A204.1 (cell line): ENCODE results near the gene CD46.
"Not testable (repeated sequence)": the region's sequence is repeated elsewhere in the genome, so short reads cannot be mapped to it uniquely, and the experiment has no call there.

Experiments used
- FAIRE-seq: peaks from 2 replicates; lab custom pipeline; 2012; peaks lifted over from hg19 to GRCh38; lab: Jason Lieb, UNC

The CD46 gene

DNA sequence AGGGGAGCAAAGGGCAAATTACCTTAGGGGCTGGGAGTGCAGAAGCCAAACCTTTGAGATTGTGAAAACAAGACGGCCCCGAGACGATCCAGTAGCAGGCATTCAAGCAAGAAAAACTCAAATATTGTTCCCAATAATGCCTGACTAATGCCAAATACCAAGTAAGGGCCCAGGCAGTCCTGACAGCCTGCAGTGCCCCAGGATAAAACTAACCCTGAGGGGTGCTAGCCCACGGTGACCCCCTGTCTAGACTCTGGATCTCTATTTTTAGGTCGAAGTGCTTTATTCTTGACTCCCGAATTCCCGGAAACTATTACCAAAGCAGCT is 428 bp upstream of the CD46 start:
- not testable (repeated sequence) for FAIRE-seq

DNA sequence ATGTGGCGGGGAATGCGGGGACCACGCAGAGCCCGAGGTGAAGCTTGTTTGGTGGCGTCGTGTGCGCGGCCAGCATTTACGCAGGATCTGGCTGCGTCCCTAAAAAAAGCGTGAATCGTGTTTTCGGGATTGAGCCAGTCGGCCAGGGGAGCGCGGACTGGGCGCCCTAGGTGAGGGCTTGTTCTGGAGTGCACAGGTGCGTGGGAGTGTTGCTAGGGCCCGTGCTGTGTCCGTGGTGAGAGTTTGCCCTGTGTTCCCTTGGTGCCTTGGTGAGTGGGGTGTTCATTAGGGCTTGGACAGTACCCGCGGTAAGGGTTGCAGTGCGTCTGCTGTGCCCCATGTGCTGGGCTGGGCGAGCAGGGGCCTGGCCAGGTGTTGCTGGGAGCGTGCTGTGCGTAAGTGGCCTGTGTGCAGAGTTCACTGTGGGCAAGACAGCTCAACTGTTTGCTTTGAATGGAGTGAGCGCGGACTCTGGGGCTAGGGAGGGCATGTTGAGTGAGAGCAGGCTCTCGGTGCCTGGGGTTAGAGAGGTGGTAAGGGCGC is 673 bp downstream of the CD46 start:
- FAIRE-seq: no peak

DNA sequence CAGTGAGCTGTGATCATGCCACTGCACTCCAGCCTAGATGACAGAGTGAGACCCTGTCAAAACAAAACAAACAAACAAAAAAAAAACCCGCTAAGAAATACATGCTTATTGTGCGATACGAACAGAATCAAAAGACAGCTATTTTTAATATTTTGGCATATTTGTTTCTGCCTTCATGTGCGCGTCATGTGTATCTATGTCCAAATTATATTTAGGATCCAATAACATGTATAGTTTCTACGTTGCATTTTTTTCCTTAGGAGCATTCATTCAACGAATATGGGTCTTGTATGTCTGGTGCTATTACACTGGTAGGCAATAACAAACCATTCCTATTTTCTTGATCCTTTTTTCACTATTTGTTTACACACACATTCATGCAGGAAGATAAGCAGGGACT is 1.8 kb downstream of the CD46 start:
- FAIRE-seq: no peak

DNA sequence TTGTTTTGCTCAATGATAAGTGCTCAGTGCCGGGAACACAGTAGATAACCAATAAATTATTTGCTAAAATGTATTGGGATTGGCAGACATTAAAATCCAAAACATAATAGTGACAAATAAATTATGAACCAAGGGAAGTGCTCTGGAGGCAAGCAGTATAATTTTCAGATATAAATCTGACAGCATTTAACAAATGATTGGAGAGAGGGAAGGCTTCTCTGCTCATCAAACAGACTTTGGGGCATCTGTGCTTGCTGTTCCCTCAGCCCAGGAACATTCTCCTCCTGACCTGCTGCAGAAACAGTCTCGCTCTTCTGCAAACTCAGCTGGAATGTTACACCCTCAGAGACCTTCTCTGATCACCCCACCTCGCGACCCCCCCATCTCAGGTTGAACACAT is 2.2 kb downstream of the CD46 start:
- no peak for FAIRE-seq

DNA sequence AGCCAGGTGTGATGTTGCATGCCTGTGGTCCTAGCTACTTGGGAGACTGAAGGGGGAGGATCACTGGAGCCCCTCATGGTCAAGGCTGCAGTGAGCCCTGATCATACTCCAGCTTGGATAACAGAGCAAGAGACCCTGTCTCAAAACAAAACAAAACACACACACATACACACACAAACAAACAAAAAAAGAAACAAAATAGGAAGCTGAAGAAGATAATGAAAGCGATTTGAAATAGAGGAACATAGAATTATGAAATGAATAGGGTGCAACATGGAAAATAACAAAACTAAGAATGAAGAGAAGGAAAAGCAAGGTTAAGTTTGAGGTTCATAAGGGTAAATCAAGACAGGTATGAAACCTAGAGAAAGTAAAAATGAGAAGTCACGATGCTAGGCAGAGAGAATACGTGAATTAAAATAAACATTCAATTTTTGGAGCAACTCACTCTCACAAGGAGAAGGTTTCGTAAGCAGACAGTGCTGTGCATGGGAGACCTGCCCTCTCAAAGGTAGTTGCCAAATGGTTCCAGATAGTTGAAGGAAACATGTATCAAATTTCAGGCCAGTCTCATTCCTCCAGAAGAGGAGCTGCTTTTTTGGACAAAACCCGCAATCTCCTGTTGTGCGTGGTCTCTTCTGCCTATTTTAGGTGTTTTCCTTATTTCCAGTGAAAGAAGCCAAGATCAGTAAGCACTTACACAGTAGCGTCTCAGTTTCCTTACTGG is 3.3 kb downstream of the CD46 start:
- FAIRE-seq: no peak

DNA sequence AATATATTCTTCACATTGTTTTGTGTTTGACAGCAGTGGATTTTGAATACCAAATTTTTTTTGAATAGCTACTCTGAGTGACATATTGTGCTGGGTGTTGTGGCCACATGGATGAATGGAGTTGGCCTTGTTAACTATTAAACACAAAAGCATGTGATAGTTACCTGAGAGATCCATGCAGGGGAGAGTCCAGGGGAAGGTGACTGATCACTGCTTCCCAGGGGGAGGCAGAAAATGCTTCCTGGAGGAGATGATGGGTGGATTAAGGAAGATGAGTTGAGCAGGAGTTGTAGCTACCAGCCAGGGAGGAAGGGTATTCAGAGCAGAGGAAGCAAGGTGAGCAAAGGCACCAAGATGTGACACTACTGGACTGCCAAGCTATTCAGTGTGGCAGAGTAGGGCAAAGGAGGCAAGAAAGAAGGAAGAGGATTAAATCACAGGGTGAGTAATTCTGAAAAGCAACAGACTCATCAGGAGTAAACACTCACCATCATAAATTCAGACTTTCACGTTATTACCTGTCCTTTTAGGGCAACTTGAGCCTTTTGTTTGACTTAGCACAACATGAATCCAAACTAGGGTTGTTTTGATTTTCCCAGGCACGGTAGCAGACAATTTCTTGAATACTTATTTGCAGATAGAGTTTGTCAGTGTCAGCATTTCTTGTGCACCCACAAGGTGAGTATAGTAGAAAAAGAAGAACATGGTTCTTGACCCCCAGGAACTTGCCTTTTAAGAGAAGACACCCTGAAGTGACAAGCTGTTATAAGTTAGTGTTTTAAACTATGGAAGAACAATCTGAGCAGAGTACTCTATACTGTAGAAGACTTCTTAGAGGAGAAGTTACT is 4.2 kb downstream of the CD46 start:
- no peak for FAIRE-seq

DNA sequence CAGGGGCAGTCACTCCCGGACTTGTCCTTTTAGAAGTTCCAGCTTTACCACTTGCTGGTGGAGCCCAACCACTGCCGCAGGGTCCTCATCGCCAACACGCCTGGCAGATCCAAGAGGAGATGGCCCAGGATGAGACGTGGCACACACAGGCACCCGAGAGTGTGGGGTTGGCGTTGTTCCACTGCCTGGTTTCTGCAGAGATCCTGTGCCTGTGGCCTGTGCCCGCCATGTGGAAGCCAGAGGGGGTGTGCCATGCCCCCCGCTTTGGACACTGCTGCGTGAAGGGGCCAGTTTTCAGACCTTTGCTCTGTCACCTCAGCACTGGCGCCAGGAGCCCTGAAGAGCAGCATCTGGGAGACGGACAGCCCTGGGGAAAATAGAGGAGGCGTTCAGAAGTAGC is 10.8 kb downstream of the CD46 start:
- no peak for FAIRE-seq

DNA sequence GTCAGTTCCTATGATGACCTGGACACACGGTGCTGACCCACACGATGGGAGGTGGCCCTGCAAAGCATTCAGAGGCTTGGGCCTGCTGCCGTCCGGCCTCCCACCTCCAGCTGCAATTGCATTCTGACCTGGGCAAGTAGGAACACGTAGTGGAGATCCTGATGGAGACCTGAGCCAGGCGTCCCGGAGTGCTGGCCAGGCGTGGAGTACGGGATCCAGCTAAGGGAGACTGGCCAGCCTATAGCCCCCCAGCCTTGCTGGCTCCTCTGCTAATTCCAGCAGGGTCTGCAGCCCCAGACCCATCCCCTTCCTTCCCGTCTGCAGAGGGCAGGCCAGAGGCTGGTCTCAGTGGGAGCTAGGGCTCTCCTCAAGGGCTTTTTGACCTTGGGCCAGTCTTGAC is 11.2 kb downstream of the CD46 start:
- no peak for FAIRE-seq

DNA sequence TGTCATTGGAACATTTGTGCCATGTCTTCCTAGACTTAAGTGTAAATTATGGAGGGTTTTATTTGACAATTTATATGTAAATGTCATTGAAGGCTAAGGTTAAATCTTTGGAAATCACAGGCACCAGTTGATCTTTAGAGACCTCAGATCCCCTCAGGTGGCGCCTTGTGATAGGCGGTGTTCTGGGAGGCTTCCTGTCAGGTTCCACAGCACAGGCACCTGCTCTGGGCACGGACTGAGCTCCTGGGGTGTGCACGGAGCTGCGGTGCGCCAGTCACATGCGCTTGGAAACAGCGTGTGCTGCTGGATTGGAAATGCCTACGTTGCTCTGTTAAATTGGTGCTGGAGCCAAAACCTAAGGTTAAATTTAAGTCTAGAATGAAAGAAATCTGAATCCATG is 12.1 kb downstream of the CD46 start:
- no peak for FAIRE-seq

DNA sequence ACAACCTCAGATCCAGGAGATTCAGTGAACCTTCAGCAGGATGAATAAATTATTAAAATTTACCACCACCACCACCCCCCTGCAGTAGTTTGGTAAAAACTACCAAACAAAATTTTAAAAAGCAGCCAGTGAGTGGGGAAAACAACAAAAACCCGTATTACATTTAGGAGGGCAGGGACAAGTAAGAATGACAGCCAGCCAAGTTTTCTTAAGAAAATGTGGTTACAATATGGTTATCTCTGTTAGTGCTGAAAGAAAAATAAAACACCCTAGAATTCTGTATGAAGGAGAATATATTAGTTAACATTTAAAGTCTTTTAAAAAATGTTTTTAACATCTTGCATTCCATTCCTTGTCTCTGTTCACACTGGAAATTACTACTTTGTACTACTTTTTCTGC is 14.7 kb downstream of the CD46 start:
- FAIRE-seq: no peak

DNA sequence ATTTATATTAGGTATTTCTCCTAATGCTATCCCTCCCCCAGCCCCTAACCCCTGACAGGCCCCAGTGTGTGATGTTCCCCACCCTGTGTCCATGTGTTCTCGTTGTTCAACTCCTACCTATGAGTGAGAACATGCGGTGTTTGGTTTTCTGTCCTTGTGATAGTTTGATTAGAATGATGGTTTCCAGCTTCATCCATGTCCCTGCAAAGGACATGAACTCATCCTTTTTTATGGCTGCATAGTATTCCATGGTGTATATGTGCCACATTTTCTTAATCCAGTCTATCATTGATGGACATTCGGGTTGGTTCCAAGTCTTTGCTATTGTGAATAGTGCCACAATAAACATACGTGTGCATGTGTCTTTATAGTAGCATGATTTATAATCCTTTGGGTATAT is 18.7 kb downstream of the CD46 start:
- FAIRE-seq: not testable (repeated sequence)

DNA sequence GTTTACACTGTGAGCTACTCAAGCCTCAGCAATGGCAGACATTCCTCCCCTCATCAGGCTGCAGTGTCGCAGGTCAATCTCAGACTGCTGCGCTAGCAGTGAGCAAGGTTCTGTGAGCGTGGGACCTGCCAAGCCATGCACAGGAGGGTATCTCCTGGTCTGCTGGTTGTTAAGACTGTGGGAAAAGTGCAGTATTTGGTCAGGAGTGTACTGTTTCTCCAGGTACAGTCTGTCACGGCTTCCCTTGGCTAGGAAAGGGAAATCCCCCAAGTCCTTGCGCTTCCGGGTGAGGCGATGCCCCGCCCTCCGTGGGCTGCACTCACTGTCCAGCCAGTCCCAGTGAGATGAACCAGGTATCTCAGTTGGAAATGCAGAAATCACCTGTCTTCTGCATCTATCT is 24.2 kb downstream of the CD46 start:
- not testable (repeated sequence) for FAIRE-seq

DNA sequence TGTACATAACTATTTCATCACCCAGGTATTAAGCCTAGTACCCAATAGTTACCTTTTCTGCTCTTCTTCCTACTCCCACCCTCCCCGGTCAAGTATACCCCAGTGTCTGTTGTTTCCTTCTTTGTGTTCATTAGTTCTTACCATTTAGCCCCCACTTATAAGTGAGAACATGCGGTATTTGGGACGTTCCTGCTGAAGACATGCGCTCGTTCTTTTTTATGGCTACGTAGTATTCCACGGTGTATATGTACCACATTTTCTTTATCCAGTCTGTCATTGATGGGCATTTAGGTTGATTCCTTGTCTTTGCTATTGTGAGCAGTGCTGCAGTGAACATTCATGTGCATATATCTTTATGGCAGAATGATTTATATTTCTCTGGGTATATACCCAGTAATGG is 25.6 kb downstream of the CD46 start:
- FAIRE-seq: not testable (repeated sequence)

DNA sequence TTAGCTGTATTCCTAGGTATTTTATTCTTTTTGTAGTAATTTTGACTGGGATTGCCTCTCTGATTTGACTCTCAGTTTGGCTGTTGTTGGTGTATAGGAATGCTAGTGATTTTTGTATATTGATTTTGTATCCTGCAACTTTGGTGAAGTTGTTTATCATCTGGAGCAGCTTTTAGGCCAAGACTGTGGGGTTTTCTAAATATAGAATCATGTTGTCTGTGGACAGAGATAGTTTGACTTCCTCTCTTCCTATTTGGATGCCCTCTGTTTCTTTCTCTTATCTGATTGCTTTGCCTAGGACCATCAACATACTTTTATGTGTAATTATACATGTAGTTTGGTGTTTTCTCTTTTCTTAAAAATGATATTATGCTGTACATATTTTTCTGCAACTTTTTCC is 27.2 kb downstream of the CD46 start:
- no peak for FAIRE-seq

DNA sequence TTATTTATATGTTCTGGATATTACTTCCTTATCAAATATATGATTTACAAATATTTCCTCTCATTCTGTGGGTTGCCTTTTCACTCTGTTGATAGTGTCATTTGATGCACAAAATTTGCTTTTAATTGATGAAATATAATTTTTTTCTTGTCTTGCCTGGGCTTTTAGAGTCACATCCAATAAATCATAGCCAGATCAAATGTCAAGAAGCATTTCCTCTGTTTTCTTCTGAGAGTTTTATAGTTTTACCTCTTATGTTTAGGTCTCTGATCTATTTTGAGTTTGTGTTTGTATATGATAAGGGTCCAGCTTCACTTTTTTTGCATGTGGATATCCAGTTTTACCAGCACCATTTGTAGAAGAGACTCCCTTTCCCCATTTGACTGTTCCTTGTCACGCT is 29.5 kb downstream of the CD46 start:
- no peak for FAIRE-seq

DNA sequence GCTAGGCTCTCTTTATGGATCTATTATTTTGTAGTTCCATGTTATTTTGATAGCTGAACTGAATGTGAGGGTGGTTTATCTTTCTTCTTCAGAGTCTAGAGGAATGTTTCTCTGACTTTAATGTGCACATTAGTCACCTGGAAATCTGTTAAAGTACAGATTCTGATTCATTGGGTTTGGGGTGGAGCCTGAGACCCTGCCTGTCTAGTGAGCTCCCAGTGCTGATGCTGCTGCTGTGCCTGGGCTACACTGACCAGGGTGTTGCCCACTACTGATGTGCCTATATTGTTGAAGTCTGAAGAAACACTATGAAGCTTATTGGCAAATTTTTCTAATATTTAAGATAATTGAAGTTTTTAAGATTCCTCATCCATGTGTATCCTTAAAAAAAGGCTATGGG is 35.9 kb downstream of the CD46 start:
- no peak for FAIRE-seq

DNA sequence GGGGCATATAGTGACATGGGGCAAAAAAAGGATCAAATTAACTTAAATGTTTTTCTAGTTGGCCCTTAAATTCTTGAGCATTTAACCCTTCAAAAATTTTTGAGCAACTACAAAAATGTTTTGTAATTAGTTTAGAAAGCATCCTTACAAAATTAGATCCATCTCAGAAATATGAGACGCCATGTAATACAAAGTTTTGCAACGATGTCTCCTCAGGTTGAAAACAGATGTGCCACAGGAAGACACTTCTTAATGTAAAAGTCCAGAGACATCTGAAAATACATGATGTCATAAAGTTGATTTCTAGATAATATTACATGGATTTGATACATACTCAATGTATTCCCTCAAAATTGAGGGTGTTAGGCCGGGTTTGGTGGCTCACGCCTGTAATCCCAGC is 37.5 kb downstream of the CD46 start:
- FAIRE-seq: no peak

DNA sequence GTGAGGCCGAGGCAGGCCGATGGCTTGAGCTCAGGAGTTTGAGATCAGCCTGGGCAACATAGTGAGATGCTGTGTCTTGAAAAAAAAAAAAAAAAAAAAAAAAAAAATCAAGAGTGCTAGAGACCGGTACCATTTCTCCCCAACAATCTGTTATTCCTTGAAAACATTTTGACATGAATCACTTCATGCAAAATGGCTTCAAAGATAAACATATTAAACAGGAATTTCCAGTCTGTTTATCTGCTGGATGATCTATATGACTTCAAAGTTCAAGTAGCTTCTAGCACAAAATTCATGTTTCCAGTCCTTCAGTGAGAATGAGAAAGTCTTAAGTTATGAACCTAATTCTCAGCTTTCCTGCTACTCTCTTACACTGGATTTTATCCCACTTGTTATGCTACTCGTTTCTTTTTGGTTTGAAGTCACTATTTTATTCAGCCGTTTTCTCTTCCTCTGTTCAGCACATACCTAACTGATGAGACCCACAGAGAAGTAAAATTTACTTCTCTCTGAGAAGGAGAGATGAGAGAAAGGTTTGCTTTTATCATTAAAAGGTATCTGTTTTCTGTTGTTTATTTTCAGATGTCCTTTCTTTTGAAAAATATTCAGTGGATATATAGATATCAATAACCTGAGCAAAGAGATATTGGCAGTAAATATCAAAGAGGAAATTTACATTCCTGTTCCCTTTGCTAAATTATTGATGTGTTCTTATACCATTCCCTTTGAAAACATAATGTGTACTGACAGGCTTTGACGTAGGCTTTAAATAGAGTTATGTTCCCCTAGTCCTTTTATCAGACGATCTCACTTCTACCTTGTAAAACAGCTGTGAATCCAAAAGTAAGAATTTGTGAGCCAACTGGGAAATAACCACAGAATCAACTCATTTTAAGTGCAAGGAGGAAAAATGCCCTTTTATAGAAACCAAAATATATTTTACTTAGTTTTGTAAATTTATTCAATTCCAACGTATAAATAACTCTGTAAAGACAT is 38.2 kb downstream of the CD46 start:
- no peak for FAIRE-seq

DNA sequence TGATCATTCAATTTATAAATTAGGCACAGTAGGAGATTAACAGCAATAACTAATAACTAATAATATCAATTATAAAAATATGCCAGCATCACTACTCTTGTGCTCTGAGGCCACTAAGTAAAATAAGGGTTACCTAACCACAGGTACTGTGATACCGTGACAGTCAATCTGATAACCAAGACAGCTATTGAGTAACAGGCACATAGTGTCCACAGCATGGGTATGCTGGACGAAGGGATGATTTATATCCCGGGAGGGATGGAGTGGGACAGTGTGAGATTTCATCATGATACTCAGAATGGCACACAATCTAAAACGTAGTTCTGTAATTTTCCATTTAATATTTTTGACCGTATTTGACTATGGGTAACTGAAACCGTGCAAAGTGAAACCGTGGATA is 39.4 kb downstream of the CD46 start:
- no peak for FAIRE-seq

DNA sequence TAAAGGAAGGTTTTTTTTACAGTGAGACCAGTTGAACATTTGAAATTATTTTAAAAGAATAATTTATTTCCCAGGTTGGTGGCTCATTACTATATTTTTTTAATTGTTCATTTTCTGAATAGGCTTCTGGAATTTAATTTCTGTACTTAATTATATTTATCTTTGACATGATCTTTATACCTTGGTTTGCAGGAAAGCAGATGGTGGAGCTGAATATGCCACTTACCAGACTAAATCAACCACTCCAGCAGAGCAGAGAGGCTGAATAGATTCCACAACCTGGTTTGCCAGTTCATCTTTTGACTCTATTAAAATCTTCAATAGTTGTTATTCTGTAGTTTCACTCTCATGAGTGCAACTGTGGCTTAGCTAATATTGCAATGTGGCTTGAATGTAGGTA is 41.5 kb downstream of the CD46 start:
- FAIRE-seq: no peak

DNA sequence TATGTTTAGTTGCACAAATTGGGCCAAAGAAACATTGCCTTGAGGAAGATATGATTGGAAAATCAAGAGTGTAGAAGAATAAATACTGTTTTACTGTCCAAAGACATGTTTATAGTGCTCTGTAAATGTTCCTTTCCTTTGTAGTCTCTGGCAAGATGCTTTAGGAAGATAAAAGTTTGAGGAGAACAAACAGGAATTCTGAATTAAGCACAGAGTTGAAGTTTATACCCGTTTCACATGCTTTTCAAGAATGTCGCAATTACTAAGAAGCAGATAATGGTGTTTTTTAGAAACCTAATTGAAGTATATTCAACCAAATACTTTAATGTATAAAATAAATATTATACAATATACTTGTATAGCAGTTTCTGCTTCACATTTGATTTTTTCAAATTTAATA is 43.0 kb downstream of the CD46 start:
- FAIRE-seq: peak; percentile 70

DNA sequence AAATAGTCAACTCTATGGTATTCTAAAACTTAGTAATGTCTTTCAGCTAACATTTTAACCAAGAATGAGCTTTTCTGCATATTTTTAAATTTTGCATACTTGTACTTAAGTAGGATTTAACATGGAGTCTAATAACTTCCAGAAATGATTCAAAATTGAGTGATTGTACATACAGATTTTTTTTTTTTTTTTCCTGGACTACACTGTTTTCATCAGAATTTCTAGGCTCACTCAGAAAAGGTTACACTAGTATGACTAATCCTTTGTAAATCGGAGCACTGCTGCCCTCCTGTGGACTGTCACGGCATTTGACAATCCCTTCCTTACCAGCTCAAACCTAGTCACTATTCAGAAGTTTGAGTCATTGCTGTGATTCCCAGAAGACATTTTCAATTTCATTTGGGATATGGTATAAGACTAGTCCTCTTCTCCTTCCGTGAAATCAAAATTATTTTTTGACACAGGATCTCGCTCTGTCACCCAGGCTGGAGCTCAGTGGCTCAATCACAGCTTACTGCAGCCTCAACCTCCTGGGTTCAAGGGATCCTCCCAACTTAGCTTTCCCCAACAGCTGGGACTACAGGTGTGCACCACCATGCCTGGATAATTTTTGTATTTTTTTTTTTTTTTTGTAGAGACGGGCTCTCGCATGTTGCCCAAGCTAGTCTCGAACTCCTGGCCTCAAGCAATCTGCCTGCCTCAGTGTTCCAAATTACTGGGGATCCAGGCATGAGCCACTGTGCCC is 45.5 kb downstream of the CD46 start:
- peak; percentile 95 for FAIRE-seq
